H1 (cell line): Measurements from ENCODE around the gene TP53BP1. TPM values are rescaled to one million over a fixed set of nuclear protein-coding genes. Genes with fewer than 3 reads are reported as not detected.

Experiments used
- KDM4A ChIP-seq: IDR thresholded peaks from one replicate; pipeline ENCODE4 v1.7.1; 2012; ENCODE audit warnings: low read depth, mild to moderate bottlenecking, moderate library complexity, low read length, inconsistent platforms; ENCODE audit not compliant: severe bottlenecking
- KDM5A ChIP-seq: fragments of 200-600 bp; IDR thresholded peaks from 2 replicates; pipeline ENCODE4 v1.7.1; 2012; ENCODE audit warnings: mild to moderate bottlenecking, low read length, inconsistent platforms, mixed read lengths
- NRF1 ChIP-seq: IDR thresholded peaks from 2 replicates; pipeline ENCODE4 v1.6.1; 2011; ENCODE audit warnings: mild to moderate bottlenecking, low read depth, low read length, improper control_type of control experiment
- TCF12 ChIP-seq: IDR thresholded peaks from 2 replicates; pipeline ENCODE4 v1.6.1; 2011; ENCODE audit warnings: low read depth, mild to moderate bottlenecking, low read length
- polyA plus RNA-seq, 7 experiments: library from polyadenylated mRNA; depleted of rRNA in 3 of 7; stranded (reverse) in 5 of 7; unstranded in 2 of 7; fragments of >200 nt in 5 of 7; fragments of 200-250 nt in 2 of 7; gene quantifications; 1 replicate in 5 of 7; 2 replicates in 1 of 7; 4 replicates in 1 of 7; pipeline versions ENCODE4 v1.2.1 to v1.2.3, GENCODE V29; 2011 to 2013; ENCODE audit warnings: missing spikeins in 2 of 7, mixed read lengths in 2 of 7
- total RNA-seq: library from RNA; stranded (reverse); fragmentation: NEBNext Ultra II Directional; extraction: Animal tissue kit (Norgen Biotek cat#: 25700); gene quantifications from 2 replicates; pipeline ENCODE4 v1.2.1, GENCODE V29; 2021
- TF ChIP-seq, protein P1 (sequence below): fragments of 300-600 bp; sonication (generic); IDR thresholded peaks from 2 replicates; pipeline ENCODE4 v1.7.1; 2012; ENCODE audit warnings: low read length, moderate library complexity, mild to moderate bottlenecking, inconsistent platforms; ENCODE audit not compliant: insufficient replicate concordance

TP53BP1 gene
- total and polyA plus RNA-seq, 2 of the 8 experiments (the other 6 are each of a cell fraction or from before 2014, with no cell fraction given): 34.1 to 63.6 TPM

DNA sequence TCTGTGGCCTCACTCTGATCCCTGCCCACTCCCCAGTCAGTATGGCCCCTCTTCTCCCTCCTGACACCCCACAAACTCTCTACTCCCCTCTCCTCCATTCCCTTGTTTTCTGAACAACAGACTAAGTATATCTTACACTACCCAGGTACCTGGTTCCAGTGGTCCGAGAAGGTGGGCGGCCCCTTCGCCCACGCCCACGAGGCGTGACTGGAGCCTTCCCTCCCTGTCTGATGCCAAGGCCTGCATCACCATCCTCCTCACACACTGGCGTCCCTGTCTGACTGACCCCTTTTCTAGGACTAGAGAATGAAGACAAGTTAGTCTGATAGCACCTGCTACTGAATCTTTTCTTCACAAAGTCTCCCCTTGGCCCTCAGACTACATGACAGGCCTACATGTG lies 72.1 kb downstream of the TP53BP1 start (continued):
- TF ChIP-seq, protein P1, sequence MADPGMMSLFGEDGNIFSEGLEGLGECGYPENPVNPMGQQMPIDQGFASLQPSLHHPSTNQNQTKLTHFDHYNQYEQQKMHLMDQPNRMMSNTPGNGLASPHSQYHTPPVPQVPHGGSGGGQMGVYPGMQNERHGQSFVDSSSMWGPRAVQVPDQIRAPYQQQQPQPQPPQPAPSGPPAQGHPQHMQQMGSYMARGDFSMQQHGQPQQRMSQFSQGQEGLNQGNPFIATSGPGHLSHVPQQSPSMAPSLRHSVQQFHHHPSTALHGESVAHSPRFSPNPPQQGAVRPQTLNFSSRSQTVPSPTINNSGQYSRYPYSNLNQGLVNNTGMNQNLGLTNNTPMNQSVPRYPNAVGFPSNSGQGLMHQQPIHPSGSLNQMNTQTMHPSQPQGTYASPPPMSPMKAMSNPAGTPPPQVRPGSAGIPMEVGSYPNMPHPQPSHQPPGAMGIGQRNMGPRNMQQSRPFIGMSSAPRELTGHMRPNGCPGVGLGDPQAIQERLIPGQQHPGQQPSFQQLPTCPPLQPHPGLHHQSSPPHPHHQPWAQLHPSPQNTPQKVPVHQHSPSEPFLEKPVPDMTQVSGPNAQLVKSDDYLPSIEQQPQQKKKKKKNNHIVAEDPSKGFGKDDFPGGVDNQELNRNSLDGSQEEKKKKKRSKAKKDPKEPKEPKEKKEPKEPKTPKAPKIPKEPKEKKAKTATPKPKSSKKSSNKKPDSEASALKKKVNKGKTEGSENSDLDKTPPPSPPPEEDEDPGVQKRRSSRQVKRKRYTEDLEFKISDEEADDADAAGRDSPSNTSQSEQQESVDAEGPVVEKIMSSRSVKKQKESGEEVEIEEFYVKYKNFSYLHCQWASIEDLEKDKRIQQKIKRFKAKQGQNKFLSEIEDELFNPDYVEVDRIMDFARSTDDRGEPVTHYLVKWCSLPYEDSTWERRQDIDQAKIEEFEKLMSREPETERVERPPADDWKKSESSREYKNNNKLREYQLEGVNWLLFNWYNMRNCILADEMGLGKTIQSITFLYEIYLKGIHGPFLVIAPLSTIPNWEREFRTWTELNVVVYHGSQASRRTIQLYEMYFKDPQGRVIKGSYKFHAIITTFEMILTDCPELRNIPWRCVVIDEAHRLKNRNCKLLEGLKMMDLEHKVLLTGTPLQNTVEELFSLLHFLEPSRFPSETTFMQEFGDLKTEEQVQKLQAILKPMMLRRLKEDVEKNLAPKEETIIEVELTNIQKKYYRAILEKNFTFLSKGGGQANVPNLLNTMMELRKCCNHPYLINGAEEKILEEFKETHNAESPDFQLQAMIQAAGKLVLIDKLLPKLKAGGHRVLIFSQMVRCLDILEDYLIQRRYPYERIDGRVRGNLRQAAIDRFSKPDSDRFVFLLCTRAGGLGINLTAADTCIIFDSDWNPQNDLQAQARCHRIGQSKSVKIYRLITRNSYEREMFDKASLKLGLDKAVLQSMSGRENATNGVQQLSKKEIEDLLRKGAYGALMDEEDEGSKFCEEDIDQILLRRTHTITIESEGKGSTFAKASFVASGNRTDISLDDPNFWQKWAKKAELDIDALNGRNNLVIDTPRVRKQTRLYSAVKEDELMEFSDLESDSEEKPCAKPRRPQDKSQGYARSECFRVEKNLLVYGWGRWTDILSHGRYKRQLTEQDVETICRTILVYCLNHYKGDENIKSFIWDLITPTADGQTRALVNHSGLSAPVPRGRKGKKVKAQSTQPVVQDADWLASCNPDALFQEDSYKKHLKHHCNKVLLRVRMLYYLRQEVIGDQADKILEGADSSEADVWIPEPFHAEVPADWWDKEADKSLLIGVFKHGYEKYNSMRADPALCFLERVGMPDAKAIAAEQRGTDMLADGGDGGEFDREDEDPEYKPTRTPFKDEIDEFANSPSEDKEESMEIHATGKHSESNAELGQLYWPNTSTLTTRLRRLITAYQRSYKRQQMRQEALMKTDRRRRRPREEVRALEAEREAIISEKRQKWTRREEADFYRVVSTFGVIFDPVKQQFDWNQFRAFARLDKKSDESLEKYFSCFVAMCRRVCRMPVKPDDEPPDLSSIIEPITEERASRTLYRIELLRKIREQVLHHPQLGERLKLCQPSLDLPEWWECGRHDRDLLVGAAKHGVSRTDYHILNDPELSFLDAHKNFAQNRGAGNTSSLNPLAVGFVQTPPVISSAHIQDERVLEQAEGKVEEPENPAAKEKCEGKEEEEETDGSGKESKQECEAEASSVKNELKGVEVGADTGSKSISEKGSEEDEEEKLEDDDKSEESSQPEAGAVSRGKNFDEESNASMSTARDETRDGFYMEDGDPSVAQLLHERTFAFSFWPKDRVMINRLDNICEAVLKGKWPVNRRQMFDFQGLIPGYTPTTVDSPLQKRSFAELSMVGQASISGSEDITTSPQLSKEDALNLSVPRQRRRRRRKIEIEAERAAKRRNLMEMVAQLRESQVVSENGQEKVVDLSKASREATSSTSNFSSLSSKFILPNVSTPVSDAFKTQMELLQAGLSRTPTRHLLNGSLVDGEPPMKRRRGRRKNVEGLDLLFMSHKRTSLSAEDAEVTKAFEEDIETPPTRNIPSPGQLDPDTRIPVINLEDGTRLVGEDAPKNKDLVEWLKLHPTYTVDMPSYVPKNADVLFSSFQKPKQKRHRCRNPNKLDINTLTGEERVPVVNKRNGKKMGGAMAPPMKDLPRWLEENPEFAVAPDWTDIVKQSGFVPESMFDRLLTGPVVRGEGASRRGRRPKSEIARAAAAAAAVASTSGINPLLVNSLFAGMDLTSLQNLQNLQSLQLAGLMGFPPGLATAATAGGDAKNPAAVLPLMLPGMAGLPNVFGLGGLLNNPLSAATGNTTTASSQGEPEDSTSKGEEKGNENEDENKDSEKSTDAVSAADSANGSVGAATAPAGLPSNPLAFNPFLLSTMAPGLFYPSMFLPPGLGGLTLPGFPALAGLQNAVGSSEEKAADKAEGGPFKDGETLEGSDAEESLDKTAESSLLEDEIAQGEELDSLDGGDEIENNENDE: no peak
- TF ChIP-seq TCF12 (no peak), KDM5A (no peak), KDM4A (no peak), NRF1 (no peak)
